Endothelial cell of umbilical vein (primary cell): Measurements from ENCODE around the gene MTRF1. TPM values are rescaled to one million over a fixed set of nuclear protein-coding genes. Genes with fewer than 3 reads are reported as not detected.

Experiments
- BruUV-seq: library from RNA; stranded (reverse); fragments of 400-500 nt; replicated peaks from 2 replicates; lab custom pipeline; 2021; lab: Mats Ljungman, UMichigan
- CTCF ChIA-PET: fragments of 300-600, 350-600 bp; sonication (Branson Sonifier 250); formaldehyde crosslinking; loops from one replicate; lab custom pipeline; 2021; ENCODE audit warnings: antibody characterized with exemption, inconsistent platforms; lab: Charles Lee
- POLR2A ChIA-PET: fragments of 300-600, 350-600 bp; sonication (Branson Sonifier 250); formaldehyde crosslinking; loops from one replicate; lab custom pipeline; 2021; ENCODE audit warnings: antibody characterized with exemption, inconsistent platforms; lab: Charles Lee
- DNase-seq: peaks from one replicate; pipeline ENCODE4 v3.0.0-alpha.2; 2011; ENCODE audit warnings: low read depth, low spot score
- FAIRE-seq: peaks from 2 replicates; lab custom pipeline; 2011; peaks lifted over from hg19 to GRCh38; lab: Jason Lieb, UNC
- H2AFZ ChIP-seq: 2 replicates; pipeline ENCODE4 v1.6.0; 2012; ENCODE audit warnings: low read depth, low read length, control low read depth, inconsistent platforms
- H3K27ac ChIP-seq: 2 replicates; pipeline ENCODE4 v1.5.1; 2011; ENCODE audit warnings: low read depth, mild to moderate bottlenecking, control low read depth, low read length, moderate library complexity; ENCODE audit not compliant: insufficient read depth
- H3K27me3 ChIP-seq, 2 experiments: 2 replicates each; pipeline versions ENCODE4 v1.6.0 to v1.6.1; 2011; ENCODE audit warnings: low read length in 2 of 2, mixed read lengths in 1 of 2; ENCODE audit not compliant: control insufficient read depth in 2 of 2, insufficient read depth in 2 of 2
- H3K36me3 ChIP-seq, 2 experiments: 2 replicates in 1 of 2; 3 replicates in 1 of 2; pipeline ENCODE4 v1.5.1; 2011; ENCODE audit warnings: low read length in 2 of 2, mild to moderate bottlenecking in 1 of 2, moderate library complexity in 1 of 2; ENCODE audit not compliant: control insufficient read depth in 2 of 2, insufficient read depth in 2 of 2; ENCODE audit errors: extremely low read depth in 1 of 2
- H3K4me1 ChIP-seq: 3 replicates; pipeline ENCODE4 v1.5.1; 2011; ENCODE audit warnings: mild to moderate bottlenecking, low read length; ENCODE audit not compliant: control insufficient read depth, insufficient read depth; ENCODE audit errors: extremely low read depth
- H3K4me2 ChIP-seq: 2 replicates; pipeline ENCODE4 v1.6.1; 2011; ENCODE audit warnings: low read length, control low read depth, mixed read lengths; ENCODE audit not compliant: insufficient read depth
- H3K4me3 ChIP-seq, 3 experiments: fragments of 200-600 bp in 1 of 3; sonication (generic), shearing (Covaris generic) in 1 of 3; replicated peaks in 1 of 3; 2 replicates each; pipeline ENCODE4 v1.5.1; 2011 to 2016; ENCODE audit warnings: control low read depth in 3 of 3, low read length in 3 of 3, mild to moderate bottlenecking in 2 of 3, inconsistent platforms in 1 of 3, low read depth in 1 of 3, moderate library complexity in 1 of 3; ENCODE audit not compliant: insufficient read depth in 1 of 3
- H3K79me2 ChIP-seq: 2 replicates; pipeline ENCODE4 v1.6.0; 2012; ENCODE audit warnings: low read length, inconsistent platforms; ENCODE audit not compliant: control insufficient read depth, insufficient read depth
- H3K9ac ChIP-seq: replicated peaks from 2 replicates; pipeline ENCODE3; 2011; ENCODE audit warnings: low read length, control low read depth; ENCODE audit not compliant: insufficient read depth; ENCODE audit errors: extremely low read depth
- H3K9me1 ChIP-seq: replicated peaks from 3 replicates; pipeline ENCODE4 v1.6.0; 2011; ENCODE audit warnings: mild to moderate bottlenecking, low read length; ENCODE audit not compliant: control insufficient read depth, insufficient read depth; ENCODE audit errors: extremely low read depth
- H3K9me3 ChIP-seq: replicated peaks from 2 replicates; pipeline ENCODE4 v1.5.1; 2012; ENCODE audit warnings: low read length, inconsistent platforms; ENCODE audit not compliant: control insufficient read depth, insufficient read depth
- H4K20me1 ChIP-seq: replicated peaks from 2 replicates; pipeline ENCODE3; 2011; ENCODE audit warnings: mild to moderate bottlenecking, low read length; ENCODE audit not compliant: control insufficient read depth, insufficient read depth; ENCODE audit errors: extremely low read depth
- CTCF ChIP-seq, 2 donors: IDR thresholded peaks; 1 replicate in 1 of 2; 2 replicates in 1 of 2; pipeline ENCODE4 v1.5.1; 2011; ENCODE audit warnings: low read length in 2 of 2, mild to moderate bottlenecking in 2 of 2, moderate library complexity in 2 of 2, control low read depth in 1 of 2, inconsistent platforms in 1 of 2, low read depth in 1 of 2; ENCODE audit not compliant: insufficient read depth in 1 of 2; ENCODE audit errors: extremely low read depth in 1 of 2
- EZH2 ChIP-seq: IDR thresholded peaks from 2 replicates; pipeline ENCODE4 v1.6.1; 2012; ENCODE audit warnings: borderline replicate concordance, low read depth, mild to moderate bottlenecking, moderate library complexity, low read length, inconsistent platforms; ENCODE audit not compliant: severe bottlenecking
- FOS ChIP-seq: IDR thresholded peaks from 2 replicates; pipeline ENCODE4 v1.6.1; 2011; ENCODE audit warnings: mild to moderate bottlenecking, low read length, moderate library complexity, borderline replicate concordance; ENCODE audit not compliant: insufficient read depth
- GATA2 ChIP-seq: IDR thresholded peaks from 2 replicates; pipeline ENCODE4 v1.7.0; 2011; ENCODE audit warnings: low read depth, mild to moderate bottlenecking, moderate library complexity, mixed read lengths, low read length; ENCODE audit not compliant: insufficient read length, insufficient read depth
- JUN ChIP-seq: IDR thresholded peaks from 2 replicates; pipeline ENCODE4 v1.6.1; 2011; ENCODE audit warnings: borderline replicate concordance, low read depth; ENCODE audit not compliant: insufficient read length, insufficient read depth
- MAX ChIP-seq: IDR thresholded peaks from 2 replicates; pipeline ENCODE4 v1.6.1; 2011; ENCODE audit not compliant: insufficient read depth, insufficient read length
- MYC ChIP-seq: IDR thresholded peaks from one replicate; pipeline ENCODE4 v1.6.1; 2011; ENCODE audit warnings: mild to moderate bottlenecking, low read depth, low read length
- POLR2A ChIP-seq: IDR thresholded peaks from 2 replicates; pipeline ENCODE4 v1.6.1; 2012; ENCODE audit warnings: low read depth, mild to moderate bottlenecking, control low read depth, low read length
- POLR2AphosphoS5 ChIP-seq: IDR thresholded peaks from 2 replicates; pipeline ENCODE4 v1.6.1; 2012; ENCODE audit warnings: low read depth, mild to moderate bottlenecking, control low read depth, low read length, moderate library complexity; ENCODE audit not compliant: insufficient read depth
- dilution Hi-C: fragments of 300-500 bp; cut with MboI; formaldehyde crosslinking; loops from one replicate; pipeline ENCODE4 v1.15.0; 2019; ENCODE audit warnings: low sequenced_read_pairs; ENCODE audit not compliant: extremely low pct_ligation_motif_present
- intact Hi-C: fragments of 100-400 bp; cut with micrococcal nuclease; formaldehyde crosslinking; loops from one replicate; pipeline ENCODE4 v1.10.0; 2022
- polyA plus RNA-seq, 4 experiments: library from polyadenylated mRNA; depleted of rRNA in 3 of 4; stranded (reverse) in 3 of 4; unstranded in 1 of 4; fragments of >200 nt; gene quantifications; 2 replicates each; pipeline versions ENCODE4 v1.2.1 to v1.2.3, GENCODE V29; 2011 to 2012; ENCODE audit warnings: missing spikeins in 1 of 4
- total RNA-seq: library from RNA; stranded (reverse); gene quantifications from 2 replicates; pipeline ENCODE4 v1.2.3, GENCODE V29; 2021

Gene MTRF1
- total and polyA plus RNA-seq, 2 donors (not counting 3 experiments of a cell fraction or from before 2014, with no cell fraction given), result 8.0 to 16.3 TPM

GRCh38 chr13:41211062-41211461 is 52.3 kb downstream of the MTRF1 start:
- FAIRE-seq (no peak), DNase-seq (no peak)
- peaks cover 5% of the 10 kb centered on the region for H3K4me1 ChIP-seq
- POLR2A ChIA-PET, result no interaction called here
- no peak overlapping the region for H3K4me2 ChIP-seq
- H3K27me3 ChIP-seq, result no peaks in the 10 kb centered on the region
- dilution Hi-C loops, result no loop called here
- BruUV-seq, result no TSS peak
- H2AFZ ChIP-seq, result no peak overlapping the region
- H3K79me2 ChIP-seq, result no peaks in the 10 kb centered on the region
- H3K9ac ChIP-seq, result no peak overlapping the region
- no peak overlapping the region for H3K4me3 ChIP-seq
- H3K27ac ChIP-seq, result no peak overlapping the region
- intact Hi-C loops, result no loop called here
- no peaks in the 10 kb centered on the region for H3K36me3 ChIP-seq
- H4K20me1 ChIP-seq, result no peaks in the 10 kb centered on the region
- CTCF ChIA-PET, result no interaction called here
- TF ChIP-seq GATA2, result no peak
- TF ChIP-seq MYC, result no peak
- TF ChIP-seq CTCF (IDR thresholded peaks at IDR 0.05; ENCODE audit: extremely low read depth in 1 of 2, insufficient read depth in 1 of 2, low read depth in 1 of 2, low read length in 2 of 2), result no peak
- no peak for TF ChIP-seq MAX
- no peak for TF ChIP-seq JUN
- TF ChIP-seq FOS, result no peak
- no peak for TF ChIP-seq EZH2
- no peak for TF ChIP-seq POLR2AphosphoS5
- TF ChIP-seq POLR2A, result no peak
- H3K9me1 ChIP-seq, result no peaks in the 10 kb centered on the region
- no peaks in the 10 kb centered on the region for H3K9me3 ChIP-seq
